ENCODE results near the gene DIP2A. TPM values are rescaled to one million over a fixed set of nuclear protein-coding genes. Genes with fewer than 3 reads are reported as not detected.

Gene DIP2A
- total and polyA plus RNA-seq, 2 of the 13 experiments (the other 11 are each of a cell fraction or from before 2014, with no cell fraction given): 18.5 to 37.6 TPM

- no peak for TF ChIP-seq CSRNP2 (CRISPR knock-in tag; conservative IDR thresholded peaks at IDR 0.05; ENCODE audit: low read depth)
- TF ChIP-seq ZNF337 (CRISPR knock-in tag; IDR thresholded peaks at IDR 0.05; ENCODE audit: borderline replicate concordance, low read depth): no peak
- 0 out of 2 replicates have a peak, but pooled peaks have one; percentile 13 for TF ChIP-seq MIER2 (CRISPR knock-in tag; IDR thresholded peaks at IDR 0.05)
- TF ChIP-seq ZNF431 (CRISPR knock-in tag; IDR thresholded peaks at IDR 0.05; ENCODE audit: borderline replicate concordance, low read depth): no peak
- peak; percentile 63; the same call in 1 of the 2 replicates for TF ChIP-seq GATAD2A (CRISPR knock-in tag; IDR thresholded peaks at IDR 0.05)
- no peak for TF ChIP-seq TAF1 (CRISPR knock-in tag; IDR thresholded peaks at IDR 0.05)
- TF ChIP-seq U2AF1 (optimal IDR thresholded peaks at IDR 0.05; ENCODE audit: low read depth, low read length): no peak
- no peak for TF ChIP-seq POGZ (CRISPR knock-in tag; IDR thresholded peaks at IDR 0.05)
- TF ChIP-seq ARID3A (IDR thresholded peaks at IDR 0.05; ENCODE audit: low read depth, low read length): peak; percentile 66
- TF ChIP-seq SAP130 (CRISPR knock-in tag; IDR thresholded peaks at IDR 0.05; ENCODE audit: low read depth): peak; percentile 79
- no peak for TF ChIP-seq CHD4 (IDR thresholded peaks at IDR 0.05; ENCODE audit: borderline replicate concordance, low read length)
- no peak for TF ChIP-seq CHCHD3 (CRISPR knock-in tag; IDR thresholded peaks at IDR 0.05)
- TF ChIP-seq ATF1 (CRISPR knock-in tag; IDR thresholded peaks at IDR 0.05): no peak
- TF ChIP-seq MTERF4 (CRISPR knock-in tag; IDR thresholded peaks at IDR 0.05): no peak
- TF ChIP-seq HIVEP1 (CRISPR knock-in tag; IDR thresholded peaks at IDR 0.05): no peak
- TF ChIP-seq NBN (conservative IDR thresholded peaks at IDR 0.05): no peak
- no peak for TF ChIP-seq ZSCAN25 (CRISPR knock-in tag; IDR thresholded peaks at IDR 0.05)
- 0 out of 2 replicates have a peak, but pooled peaks have one; percentile 30 for TF ChIP-seq CREM (IDR thresholded peaks at IDR 0.05)
- TF ChIP-seq CREM (CRISPR knock-in tag; IDR thresholded peaks at IDR 0.05): no peak
- no peak for TF ChIP-seq POLR2G (IDR thresholded peaks at IDR 0.05; ENCODE audit: low read depth, low read length)
- peak; percentile 54; the same call in 1 of the 2 replicates for TF ChIP-seq FOXA3 (CRISPR knock-in tag; IDR thresholded peaks at IDR 0.05)
- TF ChIP-seq MATR3 (CRISPR knock-in tag; IDR thresholded peaks at IDR 0.05): no peak
- TF ChIP-seq HES4 (CRISPR knock-in tag; IDR thresholded peaks at IDR 0.05; ENCODE audit: borderline replicate concordance): no peak
- TF ChIP-seq HOMEZ (CRISPR knock-in tag; IDR thresholded peaks at IDR 0.05; ENCODE audit: low read depth): no peak
Measured at GRCh38 chr21:46598581-46599572, 140.2 kb downstream of the DIP2A start (continued).

All from HepG2 (cell line).